GM12874 (cell line): ENCODE measurements around the gene ACIN1.

Source experiments
- TF ChIP-seq, protein P1 (sequence below): IDR thresholded peaks from 2 replicates; pipeline ENCODE4 v1.5.1; 2011; ENCODE audit warnings: low read depth, mild to moderate bottlenecking, control low read depth, low read length, moderate library complexity; ENCODE audit not compliant: insufficient read depth

ACIN1 gene

DNA sequence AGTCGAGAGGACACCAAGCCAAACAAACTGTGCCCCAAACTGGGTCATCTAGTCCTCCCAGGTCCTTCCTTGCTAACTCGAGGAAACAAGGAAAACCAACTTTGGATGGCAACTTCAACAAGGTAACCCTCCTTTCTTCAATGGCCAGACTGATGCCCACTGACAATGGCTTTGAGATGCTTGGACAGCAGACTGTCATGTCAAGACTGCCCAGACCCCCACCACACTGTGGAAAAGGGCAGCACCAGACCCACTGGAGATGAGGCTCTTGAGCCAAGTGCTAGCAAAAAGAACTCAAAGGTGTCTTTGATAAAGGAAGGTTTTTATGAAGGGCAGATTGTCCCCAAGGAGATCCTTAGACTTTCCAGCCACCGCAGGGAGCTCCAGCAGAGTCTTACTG lies 28.6 kb downstream of the ACIN1 start:
- TF ChIP-seq, protein P1, sequence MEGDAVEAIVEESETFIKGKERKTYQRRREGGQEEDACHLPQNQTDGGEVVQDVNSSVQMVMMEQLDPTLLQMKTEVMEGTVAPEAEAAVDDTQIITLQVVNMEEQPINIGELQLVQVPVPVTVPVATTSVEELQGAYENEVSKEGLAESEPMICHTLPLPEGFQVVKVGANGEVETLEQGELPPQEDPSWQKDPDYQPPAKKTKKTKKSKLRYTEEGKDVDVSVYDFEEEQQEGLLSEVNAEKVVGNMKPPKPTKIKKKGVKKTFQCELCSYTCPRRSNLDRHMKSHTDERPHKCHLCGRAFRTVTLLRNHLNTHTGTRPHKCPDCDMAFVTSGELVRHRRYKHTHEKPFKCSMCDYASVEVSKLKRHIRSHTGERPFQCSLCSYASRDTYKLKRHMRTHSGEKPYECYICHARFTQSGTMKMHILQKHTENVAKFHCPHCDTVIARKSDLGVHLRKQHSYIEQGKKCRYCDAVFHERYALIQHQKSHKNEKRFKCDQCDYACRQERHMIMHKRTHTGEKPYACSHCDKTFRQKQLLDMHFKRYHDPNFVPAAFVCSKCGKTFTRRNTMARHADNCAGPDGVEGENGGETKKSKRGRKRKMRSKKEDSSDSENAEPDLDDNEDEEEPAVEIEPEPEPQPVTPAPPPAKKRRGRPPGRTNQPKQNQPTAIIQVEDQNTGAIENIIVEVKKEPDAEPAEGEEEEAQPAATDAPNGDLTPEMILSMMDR: no peak

DNA sequence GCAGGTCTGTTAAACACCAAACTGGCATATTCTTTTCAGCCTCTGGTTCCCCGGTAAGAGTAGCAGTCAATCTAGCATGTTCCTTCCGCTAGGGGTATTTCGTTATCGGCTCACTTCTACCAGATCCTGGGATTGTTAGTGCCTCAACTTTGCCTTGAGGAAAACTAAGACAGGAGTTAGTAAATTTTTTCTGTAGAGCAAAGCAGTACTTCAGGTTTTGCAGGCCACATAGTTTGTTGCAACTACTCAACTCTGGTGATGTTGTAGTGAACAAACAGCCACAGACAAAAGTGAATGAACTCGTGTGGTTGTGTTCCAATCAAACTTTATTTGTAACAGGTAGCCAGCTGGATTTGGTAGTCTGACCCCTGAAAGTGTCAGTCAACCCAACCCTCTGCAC lies 31.3 kb downstream of the ACIN1 start:
- TF ChIP-seq, protein P1: no peak

DNA sequence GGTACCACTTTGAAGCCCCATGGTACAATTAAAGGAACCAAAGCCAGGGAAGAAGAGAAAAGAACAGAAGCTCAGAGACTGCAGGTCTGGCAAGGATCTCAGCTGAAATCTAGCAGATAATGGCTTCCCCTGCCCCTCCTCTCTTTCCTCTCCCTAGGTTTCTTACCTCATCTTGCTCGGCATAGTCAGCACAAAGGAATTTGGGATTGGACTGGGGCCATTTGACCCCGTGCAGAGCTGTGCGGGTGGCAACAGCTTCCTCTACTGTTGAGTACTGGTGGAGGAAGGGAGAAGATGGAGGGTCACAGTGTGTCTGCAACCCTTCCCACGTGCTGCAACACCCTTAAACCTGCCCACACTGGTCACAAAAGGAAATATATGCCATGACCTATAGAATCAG lies 32.9 kb downstream of the ACIN1 start:
- TF ChIP-seq, protein P1: no peak

DNA sequence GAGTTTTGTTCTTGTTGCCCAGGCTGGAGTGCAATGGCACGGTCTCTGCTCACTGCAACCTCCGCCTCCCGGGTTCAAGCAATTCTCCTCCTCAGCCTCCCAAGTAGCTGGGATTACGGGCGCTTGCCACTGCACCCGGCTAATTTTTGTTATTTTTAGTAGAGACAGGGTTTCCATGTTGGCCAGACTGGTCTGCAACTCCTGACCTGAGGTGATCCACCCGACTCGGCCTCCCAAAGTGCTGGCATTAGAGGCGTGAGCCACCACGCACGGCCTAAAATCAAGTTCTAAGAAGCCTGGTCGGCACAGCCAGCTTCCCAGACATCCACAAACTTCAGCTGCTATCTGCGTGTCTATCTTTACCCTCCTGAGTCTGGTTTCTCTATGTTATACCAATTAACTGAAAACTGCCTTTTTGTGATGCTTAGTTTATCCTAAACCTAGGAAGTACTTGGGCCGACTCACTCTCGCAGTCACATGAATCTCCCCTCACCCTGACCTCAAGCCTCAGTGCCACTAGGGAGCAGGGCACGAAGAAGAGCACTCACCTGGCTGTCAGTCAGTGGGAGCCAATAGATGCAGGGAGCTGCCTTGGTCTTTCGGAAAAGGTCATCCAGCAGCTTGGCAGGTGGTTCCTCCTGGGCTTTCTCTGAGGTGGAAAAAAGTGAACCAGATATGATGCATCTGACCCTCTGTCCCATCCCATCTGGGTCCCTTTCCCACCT lies 34.2 kb downstream of the ACIN1 start:
- TF ChIP-seq, protein P1: no peak

DNA sequence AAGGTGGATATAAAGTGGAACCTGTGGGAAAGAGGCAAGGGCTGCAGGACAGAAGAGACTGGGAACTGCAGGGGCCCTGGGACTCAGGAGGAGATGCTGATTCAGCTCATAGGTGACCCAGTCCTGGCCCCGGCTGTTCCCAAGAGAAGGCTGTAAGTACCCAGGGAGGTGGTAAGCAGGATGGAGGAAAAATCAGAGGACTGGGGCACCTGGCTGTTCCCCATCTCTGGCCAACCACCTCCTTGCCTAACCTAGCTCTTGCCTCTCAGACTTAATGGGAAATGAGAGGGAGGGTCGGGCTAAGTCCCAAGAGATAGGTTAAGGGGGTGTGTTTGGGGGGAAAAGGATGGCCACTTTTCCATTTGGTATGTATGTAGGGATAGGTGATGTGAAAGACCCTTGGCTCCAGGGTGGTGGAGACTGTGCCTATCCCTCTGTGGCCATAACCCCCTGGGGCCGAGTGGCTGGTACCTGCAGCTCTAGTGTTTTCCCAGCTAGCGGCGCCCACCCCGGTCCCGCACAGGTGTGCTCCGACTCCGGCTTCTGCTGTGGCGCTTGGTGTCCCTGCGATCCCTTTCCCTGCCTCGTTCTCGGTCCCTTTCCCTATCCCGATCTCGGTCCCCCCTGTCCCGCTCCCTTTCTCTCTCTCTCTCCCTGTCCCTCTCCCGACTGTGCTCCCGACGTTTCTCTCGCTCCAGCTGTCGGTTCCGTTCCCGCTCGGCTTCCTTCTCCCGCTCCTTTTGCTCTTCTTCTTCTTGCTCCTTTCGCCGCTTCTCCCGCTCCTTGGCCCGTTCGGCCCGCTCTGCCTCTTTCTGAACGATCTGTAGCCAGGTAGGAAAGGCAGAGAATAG lies 36.1 kb downstream of the ACIN1 start:
- TF ChIP-seq, protein P1: no peak

DNA sequence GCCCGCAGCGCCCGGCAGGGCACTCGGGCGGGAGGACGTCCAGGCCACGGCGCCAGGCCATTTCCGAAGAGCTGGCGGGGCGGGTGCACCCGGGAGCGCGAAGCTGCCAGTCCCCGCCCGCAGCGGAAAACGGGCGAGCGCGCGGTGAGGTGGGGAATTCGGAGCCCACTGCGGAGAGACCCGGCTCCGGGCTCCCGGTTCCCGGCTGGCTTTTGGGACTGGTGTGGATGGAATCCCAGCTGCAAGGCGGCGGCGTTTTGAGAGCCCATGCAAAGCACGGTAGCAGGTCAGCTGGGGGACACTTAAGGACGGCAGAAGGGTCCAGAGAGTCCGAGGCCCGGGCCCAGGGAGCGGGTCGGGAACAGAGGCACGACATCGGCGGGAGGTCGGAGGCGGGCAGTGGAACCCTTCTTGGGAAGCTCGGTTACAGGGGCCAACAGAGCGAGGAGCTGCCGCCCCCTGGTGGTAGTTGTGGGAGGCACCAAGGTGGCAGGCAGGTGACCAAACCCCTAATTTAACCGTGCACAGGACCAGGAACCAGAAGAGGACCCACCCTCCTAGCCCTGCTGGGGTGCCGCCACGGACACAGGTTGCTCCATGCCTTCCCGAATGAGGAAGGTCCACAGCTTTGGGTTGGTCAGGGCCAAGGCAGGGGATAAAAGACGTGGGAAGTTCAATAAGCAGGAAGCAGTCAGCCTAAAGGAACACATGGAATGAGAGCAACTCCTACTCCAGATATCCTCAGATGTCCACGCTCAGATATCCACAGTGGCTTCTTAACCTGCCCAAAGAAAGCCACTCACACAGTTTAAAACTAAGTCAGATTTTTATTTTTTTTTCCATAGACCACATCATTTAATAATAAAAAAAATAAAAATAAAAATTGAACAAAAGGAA lies 36.9 kb downstream of the ACIN1 start:
- TF ChIP-seq, protein P1: peak; percentile 95
